ENCODE data around the gene DCAF6.

GRCh38 chr1:167900907-167901306 lies 35.6 kb upstream of the DCAF6 start:
- TF ChIP-seq POLR2AphosphoS5 (IDR thresholded peaks at IDR 0.05; ENCODE audit: low read depth, low read length), result no peak
- no peak for TF ChIP-seq SPI1 (IDR thresholded peaks at IDR 0.05; ENCODE audit: low read depth, low read length)
